ENCODE data around the gene WDR86. TPM values are rescaled to one million over a fixed set of nuclear protein-coding genes. Genes with fewer than 3 reads are reported as not detected.

The WDR86 gene
- total RNA-seq, 1 experiment from 2014 or later, result not detected

- H3K79me2 ChIP-seq (ENCODE audit: insufficient read depth, low read length), result no peaks in the 10 kb centered on the region
- TF ChIP-seq YY1 (IDR thresholded peaks at IDR 0.05; ENCODE audit: extremely low read depth, insufficient replicate concordance, low read depth, low read length) (no peak), CBX3 (IDR thresholded peaks at IDR 0.05; ENCODE audit: low read depth) (no peak), CEBPB (IDR thresholded peaks at IDR 0.05; ENCODE audit: low read depth) (no peak), REST (IDR thresholded peaks at IDR 0.05; ENCODE audit: low read depth) (no peak), POLR2AphosphoS5 (IDR thresholded peaks at IDR 0.05; ENCODE audit: low read depth, low read length) (no peak), ZFX (IDR thresholded peaks at IDR 0.05) (no peak), ZBTB33 (IDR thresholded peaks at IDR 0.05; ENCODE audit: extremely low read depth, insufficient replicate concordance, low read length) (no peak), ELF1 (IDR thresholded peaks at IDR 0.05; ENCODE audit: borderline replicate concordance, low read depth) (no peak), FOSL1 (IDR thresholded peaks at IDR 0.05; ENCODE audit: low read depth) (no peak), SRF (IDR thresholded peaks at IDR 0.05; ENCODE audit: low read depth) (no peak), ATF3 (IDR thresholded peaks at IDR 0.05) (no peak), RAD21 (IDR thresholded peaks at IDR 0.05; ENCODE audit: low read depth) (no peak), EZH2phosphoT487 (IDR thresholded peaks at IDR 0.05; ENCODE audit: borderline replicate concordance) (no peak), ZNF274 (IDR thresholded peaks at IDR 0.05; ENCODE audit: low read depth, low read length) (no peak), JUND (IDR thresholded peaks at IDR 0.05) (no peak), SIN3A (IDR thresholded peaks at IDR 0.05; ENCODE audit: low read depth) (no peak)
- no peak for ATAC-seq
- peaks cover 18 to 29% of the 10 kb centered on the region in 2 experiments for H3K4me1 ChIP-seq (ENCODE audit: control insufficient read depth in 1 of 2, insufficient read depth in 2 of 2, low read length in 2 of 2)
- no peak overlapping the region for H2AFZ ChIP-seq (ENCODE audit: low read depth, low read length, poor library complexity, severe bottlenecking)
- peaks cover 0 to 8% of the 10 kb centered on the region in 2 experiments; a peak in 1 of 4 replicates for H3K36me3 ChIP-seq (ENCODE audit: control insufficient read depth in 1 of 2, insufficient read depth in 2 of 2, low read length in 2 of 2)
- no peaks in the 10 kb centered on the region for H3K27me3 ChIP-seq (ENCODE audit: insufficient read depth, low read length)
- H3K9ac ChIP-seq (ENCODE audit: low read length), result no peak overlapping the region
- H3K9me2 ChIP-seq (ENCODE audit: insufficient read depth), result no peaks in the 10 kb centered on the region
- ChIA-PET POLR2A (no interaction called here), CTCF (no interaction called here), RAD21 (ENCODE audit: low non-redundant PET in 1 of 2, low total read pairs in 2 of 2, uncharacterized antibody in 2 of 2, unreplicated experiment in 2 of 2) (no interaction called here)
- H3K27ac ChIP-seq (ENCODE audit: low read depth, low read length), result no peak overlapping the region
- H3K9me3 ChIP-seq (ENCODE audit: control insufficient read depth in 1 of 2, insufficient read depth in 1 of 2, low read depth in 1 of 2, low read length in 2 of 2), result peaks cover 4 to 6% of the 10 kb centered on the region in 2 experiments; a peak in 2 of 4 replicates
- no TSS peak for BruUV-seq (replicated peaks)
- H4K20me1 ChIP-seq (ENCODE audit: insufficient read depth), result no peaks in the 10 kb centered on the region
- H3K4me2 ChIP-seq (ENCODE audit: low read length), result no peak overlapping the region
- no peak overlapping the region for H3K4me3 ChIP-seq (replicated peaks in 1 of 2; ENCODE audit: low read depth in 1 of 2, low read length in 2 of 2)
- DNase-seq (ENCODE audit: low read depth, low spot score), result no peak
- intact Hi-C loops (cut with micrococcal nuclease), result no loop called here
Measured at GRCh38 chr7:151457534-151457933, 47.7 kb upstream of the WDR86 start.

All from HCT116 (cell line).